ENCODE data around the gene CTIF.

CTIF gene

GRCh38 chr18:48825101-48825745 is 286.4 kb downstream of the CTIF start:
- no peak for DNase-seq (ENCODE audit: low read depth, low spot score)
- H3K4me3 ChIP-seq (ENCODE audit: low read depth, low read length), result no peak overlapping the region
- ChIA-PET CTCF (no interaction called here), POLR2A (no interaction called here)
- no peak for TF ChIP-seq CTCF (IDR thresholded peaks at IDR 0.05; ENCODE audit: insufficient read depth, low read length, missing control alignments)

- no peak for TF ChIP-seq CTCF (IDR thresholded peaks at IDR 0.05; ENCODE audit: insufficient read depth, low read length, missing control alignments)
- H3K4me3 ChIP-seq (ENCODE audit: low read depth, low read length), result no peak overlapping the region
- DNase-seq (ENCODE audit: low read depth, low spot score), result no peak
- POLR2A ChIA-PET, result no interaction called here
- CTCF ChIA-PET, result interaction anchor here (0.6 kb wide), 1 partner anchor 10 kb away, joined by 3 read pairs; no protein-coding TSS in a partner anchor
Measured at GRCh38 chr18:48826271-48826670, 287.4 kb downstream of the CTIF start.

GRCh38 chr18:48826806-48827205 is 288.0 kb downstream of the CTIF start:
- no peak for DNase-seq (ENCODE audit: low read depth, low spot score)
- ChIA-PET CTCF (no interaction called here), POLR2A (no interaction called here)
- TF ChIP-seq CTCF (IDR thresholded peaks at IDR 0.05; ENCODE audit: insufficient read depth, low read length, missing control alignments), result no peak
- H3K4me3 ChIP-seq (ENCODE audit: low read depth, low read length), result no peak overlapping the region

GRCh38 chr18:48827291-48828193 is 288.7 kb downstream of the CTIF start:
- H3K4me3 ChIP-seq (ENCODE audit: low read depth, low read length), result no peak overlapping the region
- POLR2A ChIA-PET, result interaction anchor here (1.6 kb wide), 1 partner anchor 102 kb away, joined by 3 read pairs; no protein-coding TSS in a partner anchor
- no peak for DNase-seq (ENCODE audit: low read depth, low spot score)
- TF ChIP-seq CTCF (IDR thresholded peaks at IDR 0.05; ENCODE audit: insufficient read depth, low read length, missing control alignments), result no peak
- CTCF ChIA-PET, result interaction anchor here (0.8 to 1.6 kb wide), 3 partner anchors 27 to 351 kb away, joined by 3 read pairs; no protein-coding TSS in a partner anchor

- no peak overlapping the region for H3K4me3 ChIP-seq (ENCODE audit: low read depth, low read length)
- no peak for TF ChIP-seq CTCF (IDR thresholded peaks at IDR 0.05; ENCODE audit: insufficient read depth, low read length, missing control alignments)
- no peak for DNase-seq (ENCODE audit: low read depth, low spot score)
- ChIA-PET CTCF (interaction anchor here (0.8 to 1.6 kb wide), 3 partner anchors 28 to 351 kb away, joined by 3 read pairs; no protein-coding TSS in a partner anchor), POLR2A (interaction anchor here (1.6 kb wide), 1 partner anchor 102 kb away, joined by 3 read pairs; no protein-coding TSS in a partner anchor)
Measured at GRCh38 chr18:48828194-48828545, 289.3 kb downstream of the CTIF start.
